ENCODE measurements around the gene CCDC3. TPM values are rescaled to one million over a fixed set of nuclear protein-coding genes. Genes with fewer than 3 reads are reported as not detected.
"Not testable (repeated sequence)": the region's sequence is repeated elsewhere in the genome, so short reads cannot be mapped to it uniquely, and the experiment has no call there.

Gene CCDC3
- total RNA-seq, 8 experiments from 2014 or later: 0.41 to 141 (median 0.92) TPM; not detected in 1

GRCh38 chr10:12888470-12888869 is 113.0 kb downstream of the CCDC3 start:
- ATAC-seq (replicated peaks in 6 of 8): no peak
- WGBS, 10 experiments: 0 to 80% (median 40%) methylated on average over 1 to 2 of the region's 2 CpGs; no CpG with 5 or more reads in 5 of the 10 experiments

GRCh38 chr10:12887780-12888179 is 113.7 kb downstream of the CCDC3 start:
- 0 to 100% (median 39%) methylated on average over 1 to 3 of the region's 3 CpGs; no CpG with 5 or more reads in 2 of the 10 experiments for WGBS, 10 experiments
- no peak overlapping the region for H3K4me3 ChIP-seq
- in situ Hi-C loops (cut with MboI; ENCODE audit: low pct_unique_long_range_greater_than_20kb in 2 of 9, low sequenced_read_pairs in 9 of 9, unreplicated experiment in 9 of 9): no loop called here
- no peak for ATAC-seq (replicated peaks in 6 of 8)
- H3K27ac ChIP-seq: no peak overlapping the region
- H3K4me1 ChIP-seq (replicated peaks in 1 of 2): no peaks in the 10 kb centered on the region

More at GRCh38 chr10:12888470-12888869, 113.0 kb downstream of the CCDC3 start:
- Histone ChIP-seq H3K27ac (no peak overlapping the region), H3K4me3 (no peak overlapping the region), H3K4me1 (replicated peaks in 1 of 2) (no peaks in the 10 kb centered on the region)
- in situ Hi-C loops (cut with MboI; ENCODE audit: low pct_unique_long_range_greater_than_20kb in 2 of 9, low sequenced_read_pairs in 9 of 9, unreplicated experiment in 9 of 9): no loop called here

- Histone ChIP-seq H3K4me3 (no peak overlapping the region), H3K4me1 (replicated peaks in 1 of 2) (no peaks in the 10 kb centered on the region), H3K27ac (no peak overlapping the region)
- in situ Hi-C loops (cut with MboI; ENCODE audit: low pct_unique_long_range_greater_than_20kb in 2 of 9, low sequenced_read_pairs in 9 of 9, unreplicated experiment in 9 of 9): no loop called here
- 19 to 100% (median 74%) methylated on average over 1 to 6 of the region's 6 CpGs; no CpG with 5 or more reads in 2 of the 10 experiments for WGBS, 10 experiments
- ATAC-seq (replicated peaks in 6 of 8): no peak
Measured at GRCh38 chr10:12884851-12885250, 116.7 kb downstream of the CCDC3 start.

- in situ Hi-C loops (cut with MboI; ENCODE audit: low pct_unique_long_range_greater_than_20kb in 2 of 9, low sequenced_read_pairs in 9 of 9, unreplicated experiment in 9 of 9): no loop called here
- no peak for ATAC-seq (replicated peaks in 6 of 8)
Measured at GRCh38 chr10:12880423-12880822, 121.1 kb downstream of the CCDC3 start.

GRCh38 chr10:12877150-12877549 is 124.4 kb downstream of the CCDC3 start:
- Histone ChIP-seq H3K4me3 (no peak overlapping the region), H3K27ac (no peak overlapping the region), H3K4me1 (replicated peaks in 1 of 2) (no peaks in the 10 kb centered on the region)
- in situ Hi-C loops (cut with MboI; ENCODE audit: low pct_unique_long_range_greater_than_20kb in 2 of 9, low sequenced_read_pairs in 9 of 9, unreplicated experiment in 9 of 9): no loop called here
- 0 to 73% (median 37%) methylated on average over 1 to 3 of the region's 3 CpGs; no CpG with 5 or more reads in 4 of the 10 experiments for WGBS, 10 experiments
- peak in 1 of 8 experiments; percentile 78 for ATAC-seq (replicated peaks in 6 of 8)

More at GRCh38 chr10:12880423-12880822, 121.1 kb downstream of the CCDC3 start:
- no peak overlapping the region for H3K27ac ChIP-seq
- no peak overlapping the region for H3K4me3 ChIP-seq
- no peaks in the 10 kb centered on the region for H3K4me1 ChIP-seq (replicated peaks in 1 of 2)

- ATAC-seq (replicated peaks in 6 of 8): peak in 1 of 8 experiments; percentile 42
- no peaks in the 10 kb centered on the region for H3K4me1 ChIP-seq (replicated peaks in 1 of 2)
- H3K4me3 ChIP-seq: no peak overlapping the region
- in situ Hi-C loops (cut with MboI; ENCODE audit: low pct_unique_long_range_greater_than_20kb in 2 of 9, low sequenced_read_pairs in 9 of 9, unreplicated experiment in 9 of 9): no loop called here
- H3K27ac ChIP-seq: no peak overlapping the region
- 20 to 90% (median 80%) methylated on average over 1 to 5 of the region's 5 CpGs; no CpG with 5 or more reads in 6 of the 10 experiments for WGBS, 10 experiments
Measured at GRCh38 chr10:12876266-12876665, 125.2 kb downstream of the CCDC3 start.

GRCh38 chr10:12875100-12875499 is 126.4 kb downstream of the CCDC3 start:
- Histone ChIP-seq H3K4me1 (replicated peaks in 1 of 2) (no peaks in the 10 kb centered on the region), H3K4me3 (no peak overlapping the region), H3K27ac (no peak overlapping the region)
- in situ Hi-C loops (cut with MboI; ENCODE audit: low pct_unique_long_range_greater_than_20kb in 2 of 9, low sequenced_read_pairs in 9 of 9, unreplicated experiment in 9 of 9): no loop called here
- ATAC-seq (replicated peaks in 6 of 8): no peak
- WGBS, 10 experiments: 0 to 100% (median 66%) methylated on average over 1 to 4 of the region's 5 CpGs

GRCh38 chr10:12874501-12874900 is 127.0 kb downstream of the CCDC3 start:
- 33 to 100% (median 92%) methylated on average over 3 to 6 of the region's 6 CpGs; no CpG with 5 or more reads in 3 of the 10 experiments for WGBS, 10 experiments
- Histone ChIP-seq H3K4me3 (no peak overlapping the region), H3K27ac (no peak overlapping the region), H3K4me1 (replicated peaks in 1 of 2) (no peaks in the 10 kb centered on the region)
- no peak for ATAC-seq (replicated peaks in 6 of 8)
- in situ Hi-C loops (cut with MboI; ENCODE audit: low pct_unique_long_range_greater_than_20kb in 2 of 9, low sequenced_read_pairs in 9 of 9, unreplicated experiment in 9 of 9): no loop called here

- no peaks in the 10 kb centered on the region for H3K4me1 ChIP-seq (replicated peaks in 1 of 2)
- in situ Hi-C loops (cut with MboI; ENCODE audit: low pct_unique_long_range_greater_than_20kb in 2 of 9, low sequenced_read_pairs in 9 of 9, unreplicated experiment in 9 of 9): no loop called here
- H3K4me3 ChIP-seq: no peak overlapping the region
- no peak for ATAC-seq (replicated peaks in 6 of 8)
- H3K27ac ChIP-seq: no peak overlapping the region
- 5 to 81% (median 47%) methylated on average over 2 to 5 of the region's 8 CpGs; no CpG with 5 or more reads in 3 of the 10 experiments for WGBS, 10 experiments
Measured at GRCh38 chr10:12873172-12873571, 128.3 kb downstream of the CCDC3 start.

GRCh38 chr10:12872577-12872976 is 128.9 kb downstream of the CCDC3 start:
- Histone ChIP-seq H3K27ac (no peak overlapping the region), H3K4me1 (replicated peaks in 1 of 2) (no peaks in the 10 kb centered on the region), H3K4me3 (no peak overlapping the region)
- in situ Hi-C loops (cut with MboI; ENCODE audit: low pct_unique_long_range_greater_than_20kb in 2 of 9, low sequenced_read_pairs in 9 of 9, unreplicated experiment in 9 of 9): no loop called here
- ATAC-seq (replicated peaks in 6 of 8): no peak
- 24 to 100% (median 83%) methylated on average over 1 to 8 of the region's 9 CpGs; no CpG with 5 or more reads in 3 of the 10 experiments for WGBS, 10 experiments

- no peak for ATAC-seq (replicated peaks in 6 of 8)
- in situ Hi-C loops (cut with MboI; ENCODE audit: low pct_unique_long_range_greater_than_20kb in 2 of 9, low sequenced_read_pairs in 9 of 9, unreplicated experiment in 9 of 9): no loop called here
- H3K4me3 ChIP-seq: no peak overlapping the region
- H3K27ac ChIP-seq: no peak overlapping the region
- WGBS, 10 experiments: 0 to 100% (median 72%) methylated on average over 1 to 3 of the region's 3 CpGs; no CpG with 5 or more reads in 1 of the 10 experiments
- H3K4me1 ChIP-seq (replicated peaks in 1 of 2): no peaks in the 10 kb centered on the region
Measured at GRCh38 chr10:12869427-12869826, 132.1 kb downstream of the CCDC3 start.

GRCh38 chr10:12868229-12868628 is 133.3 kb downstream of the CCDC3 start:
- in situ Hi-C loops (cut with MboI; ENCODE audit: low pct_unique_long_range_greater_than_20kb in 2 of 9, low sequenced_read_pairs in 9 of 9, unreplicated experiment in 9 of 9): no loop called here
- H3K4me1 ChIP-seq (replicated peaks in 1 of 2): no peaks in the 10 kb centered on the region
- ATAC-seq (replicated peaks in 6 of 8): no peak
- 0 to 100% (median 65%) methylated on average over 1 to 5 of the region's 5 CpGs; no CpG with 5 or more reads in 1 of the 10 experiments for WGBS, 10 experiments
- H3K27ac ChIP-seq: no peak overlapping the region
- no peak overlapping the region for H3K4me3 ChIP-seq

GRCh38 chr10:12865515-12865914 is 136.0 kb downstream of the CCDC3 start:
- ATAC-seq (replicated peaks in 6 of 8): peak in 1 of 8 experiments; percentile 15
- 17 to 100% (median 75%) methylated on average over 1 to 4 of the region's 6 CpGs; no CpG with 5 or more reads in 2 of the 10 experiments for WGBS, 10 experiments
- H3K4me3 ChIP-seq; H3K27ac ChIP-seq; H3K4me1 ChIP-seq (replicated peaks in 1 of 2); in situ Hi-C loops (cut with MboI; ENCODE audit: low pct_unique_long_range_greater_than_20kb in 2 of 9, low sequenced_read_pairs in 9 of 9, unreplicated experiment in 9 of 9): not testable (repeated sequence)

- H3K4me1 ChIP-seq (replicated peaks in 1 of 2): no peaks in the 10 kb centered on the region
- H3K27ac ChIP-seq: no peak overlapping the region
- no peak for ATAC-seq (replicated peaks in 6 of 8)
- 0 to 92% (median 48%) methylated on average over 1 to 3 of the region's 3 CpGs; no CpG with 5 or more reads in 1 of the 10 experiments for WGBS, 10 experiments
- no peak overlapping the region for H3K4me3 ChIP-seq
- in situ Hi-C loops (cut with MboI; ENCODE audit: low pct_unique_long_range_greater_than_20kb in 2 of 9, low sequenced_read_pairs in 9 of 9, unreplicated experiment in 9 of 9): no loop called here
Measured at GRCh38 chr10:12862459-12862858, 139.1 kb downstream of the CCDC3 start.

Measured in motor neuron (in vitro differentiated cells).